SK-N-MC (cell line): ENCODE data around the gene MDM1.

Experiments
- EZH2 ChIP-seq: fragments of 200-600 bp; sonication (generic); IDR thresholded peaks from one replicate; pipeline ENCODE4 v1.6.1; 2017; ENCODE audit warnings: antibody characterized with exemption
- POLR2AphosphoS5 ChIP-seq: IDR thresholded peaks from 2 replicates; pipeline ENCODE4 v1.6.1; 2012; ENCODE audit warnings: mild to moderate bottlenecking, low read depth, low read length, borderline replicate concordance

DNA sequence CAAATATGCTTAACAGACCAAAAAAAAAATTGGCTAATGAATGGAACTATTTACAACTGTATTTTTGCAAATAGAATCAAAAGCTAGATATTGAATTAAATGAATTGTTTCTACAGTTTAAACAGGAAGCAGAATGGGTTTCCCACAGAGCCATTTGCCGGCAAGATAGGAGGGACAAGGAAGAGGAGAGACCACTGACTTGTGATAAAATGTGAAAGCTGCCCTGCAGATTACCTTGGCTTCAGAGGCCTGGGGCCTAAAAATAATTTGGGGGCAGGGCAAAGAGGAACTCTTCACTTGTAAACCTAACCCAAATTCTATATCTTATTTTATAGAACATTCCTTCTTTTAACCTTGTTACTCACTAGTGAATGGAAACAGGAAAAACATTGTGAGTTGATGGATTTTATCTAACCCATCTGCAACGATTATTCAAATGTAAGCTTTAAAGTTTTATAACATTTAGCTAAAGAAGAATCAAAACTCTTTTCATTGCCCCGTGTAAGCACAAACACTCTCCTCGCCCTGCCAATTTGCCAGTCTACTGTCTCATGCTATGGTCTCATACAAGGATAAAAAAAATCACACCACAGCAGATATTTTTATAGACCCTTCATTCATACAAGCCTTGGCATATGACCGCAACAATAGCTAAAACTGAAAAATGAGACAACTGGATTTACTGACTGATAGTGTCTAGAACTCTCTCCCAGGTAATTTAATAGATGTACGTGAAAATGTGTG is 49.5 kb upstream of the MDM1 start:
- TF ChIP-seq EZH2 (no peak), POLR2AphosphoS5 (no peak)
